ENCODE measurements around the gene FKBP14. TPM values are rescaled to one million over a fixed set of nuclear protein-coding genes. Genes with fewer than 3 reads are reported as not detected.

Gene FKBP14
- total and polyA plus RNA-seq, 2 donors from 2014 or later, result 3.2 to 15.4 TPM

- no peaks in the 10 kb centered on the region for H3K36me3 ChIP-seq (ENCODE audit: control insufficient read depth in 2 of 3, insufficient read depth in 3 of 3, low read length in 3 of 3)
- no peaks in the 10 kb centered on the region for H3K27me3 ChIP-seq (ENCODE audit: control insufficient read depth, insufficient read depth, low read length)
- FAIRE-seq (no peak), DNase-seq (no peak)
- TF ChIP-seq, protein P1, sequence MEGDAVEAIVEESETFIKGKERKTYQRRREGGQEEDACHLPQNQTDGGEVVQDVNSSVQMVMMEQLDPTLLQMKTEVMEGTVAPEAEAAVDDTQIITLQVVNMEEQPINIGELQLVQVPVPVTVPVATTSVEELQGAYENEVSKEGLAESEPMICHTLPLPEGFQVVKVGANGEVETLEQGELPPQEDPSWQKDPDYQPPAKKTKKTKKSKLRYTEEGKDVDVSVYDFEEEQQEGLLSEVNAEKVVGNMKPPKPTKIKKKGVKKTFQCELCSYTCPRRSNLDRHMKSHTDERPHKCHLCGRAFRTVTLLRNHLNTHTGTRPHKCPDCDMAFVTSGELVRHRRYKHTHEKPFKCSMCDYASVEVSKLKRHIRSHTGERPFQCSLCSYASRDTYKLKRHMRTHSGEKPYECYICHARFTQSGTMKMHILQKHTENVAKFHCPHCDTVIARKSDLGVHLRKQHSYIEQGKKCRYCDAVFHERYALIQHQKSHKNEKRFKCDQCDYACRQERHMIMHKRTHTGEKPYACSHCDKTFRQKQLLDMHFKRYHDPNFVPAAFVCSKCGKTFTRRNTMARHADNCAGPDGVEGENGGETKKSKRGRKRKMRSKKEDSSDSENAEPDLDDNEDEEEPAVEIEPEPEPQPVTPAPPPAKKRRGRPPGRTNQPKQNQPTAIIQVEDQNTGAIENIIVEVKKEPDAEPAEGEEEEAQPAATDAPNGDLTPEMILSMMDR (IDR thresholded peaks at IDR 0.05; ENCODE audit: borderline replicate concordance, extremely low read depth, insufficient read depth), result no peak
- intact Hi-C loops (cut with DNase I), result no loop called here
- H3K9ac ChIP-seq (ENCODE audit: low read length in 3 of 3), result no peak overlapping the region
- no peaks in the 10 kb centered on the region for H3K4me1 ChIP-seq (ENCODE audit: control insufficient read depth in 2 of 3, insufficient read depth in 2 of 3, low read depth in 1 of 3, low read length in 3 of 3)
- H3K27ac ChIP-seq (ENCODE audit: low read depth in 2 of 2, low read length in 2 of 2), result no peak overlapping the region
- no peak overlapping the region for H3K4me3 ChIP-seq (ENCODE audit: low read length in 3 of 3)
- H3K9me3 ChIP-seq (ENCODE audit: control insufficient read depth in 2 of 3, insufficient read depth in 1 of 3, low read length in 3 of 3), result no peaks in the 10 kb centered on the region
These were observed 50.2 kb downstream of the FKBP14 start for GRCh38 chr7:29976266-29976665.

DNA sequence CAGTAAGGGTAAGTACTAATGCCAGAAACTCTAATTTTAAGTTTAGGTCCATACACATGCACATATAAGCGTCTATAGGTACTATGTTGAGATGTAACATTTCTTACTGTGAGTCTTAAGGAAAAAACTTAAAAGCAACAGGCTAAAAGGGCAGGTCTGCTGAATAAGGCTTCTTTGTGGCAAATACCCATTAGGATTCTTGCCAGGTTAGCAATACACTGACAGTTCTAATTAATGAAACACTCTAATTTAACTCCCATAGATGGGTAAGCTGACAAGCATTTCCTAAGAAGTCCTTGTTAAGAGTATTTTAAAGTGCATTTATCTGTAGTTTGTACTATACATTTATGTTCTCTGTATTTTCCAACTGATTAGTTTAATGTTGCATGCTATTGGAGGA, 50.9 kb downstream of the FKBP14 start:
- TF ChIP-seq, protein P1 (IDR thresholded peaks at IDR 0.05; ENCODE audit: borderline replicate concordance, extremely low read depth, insufficient read depth), result no peak
- Histone ChIP-seq H3K27ac (ENCODE audit: low read depth in 2 of 2, low read length in 2 of 2) (no peak overlapping the region), H3K9me3 (ENCODE audit: control insufficient read depth in 2 of 3, insufficient read depth in 1 of 3, low read length in 3 of 3) (no peaks in the 10 kb centered on the region), H3K36me3 (ENCODE audit: control insufficient read depth in 2 of 3, insufficient read depth in 3 of 3, low read length in 3 of 3) (no peaks in the 10 kb centered on the region), H3K4me1 (ENCODE audit: control insufficient read depth in 2 of 3, insufficient read depth in 2 of 3, low read depth in 1 of 3, low read length in 3 of 3) (no peaks in the 10 kb centered on the region), H3K9ac (ENCODE audit: low read length in 3 of 3) (no peak overlapping the region), H3K27me3 (ENCODE audit: control insufficient read depth, insufficient read depth, low read length) (no peaks in the 10 kb centered on the region), H3K4me3 (ENCODE audit: low read length in 3 of 3) (no peak overlapping the region)
- no peak for DNase-seq
- intact Hi-C loops (cut with DNase I), result no loop called here
- no peak for FAIRE-seq

- FAIRE-seq (no peak), DNase-seq (no peak)
- Histone ChIP-seq H3K27ac (ENCODE audit: low read depth in 2 of 2, low read length in 2 of 2) (no peak overlapping the region), H3K9me3 (ENCODE audit: control insufficient read depth in 2 of 3, insufficient read depth in 1 of 3, low read length in 3 of 3) (no peaks in the 10 kb centered on the region), H3K36me3 (ENCODE audit: control insufficient read depth in 2 of 3, insufficient read depth in 3 of 3, low read length in 3 of 3) (no peaks in the 10 kb centered on the region), H3K4me1 (ENCODE audit: control insufficient read depth in 2 of 3, insufficient read depth in 2 of 3, low read depth in 1 of 3, low read length in 3 of 3) (no peaks in the 10 kb centered on the region), H3K9ac (ENCODE audit: low read length in 3 of 3) (no peak overlapping the region), H3K27me3 (ENCODE audit: control insufficient read depth, insufficient read depth, low read length) (no peaks in the 10 kb centered on the region), H3K4me3 (ENCODE audit: low read length in 3 of 3) (no peak overlapping the region)
- TF ChIP-seq, protein P1 (IDR thresholded peaks at IDR 0.05; ENCODE audit: borderline replicate concordance, extremely low read depth, insufficient read depth), result no peak
- intact Hi-C loops (cut with DNase I), result no loop called here
These were observed 52.2 kb downstream of the FKBP14 start for GRCh38 chr7:29974286-29974685.

DNA sequence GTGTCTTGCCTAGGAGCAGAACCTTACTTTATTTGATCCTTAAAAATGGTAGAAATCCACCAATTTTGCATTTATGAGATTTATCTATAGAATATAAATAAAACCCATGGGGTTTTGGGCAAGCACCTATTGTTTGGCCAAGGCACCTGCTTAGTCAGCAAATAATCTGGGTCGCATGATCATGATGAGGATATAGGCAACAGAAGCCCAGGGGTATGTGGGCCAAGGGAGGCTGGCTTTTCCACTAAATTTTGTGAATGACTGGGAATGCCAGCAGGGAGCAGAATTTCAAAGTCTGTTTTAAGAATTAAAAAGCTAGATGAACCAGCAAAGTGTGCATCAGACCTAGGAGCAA, 54.2 kb downstream of the FKBP14 start:
- H3K27me3 ChIP-seq (ENCODE audit: control insufficient read depth, insufficient read depth, low read length), result no peaks in the 10 kb centered on the region
- intact Hi-C loops (cut with DNase I), result no loop called here
- no peaks in the 10 kb centered on the region for H3K9me3 ChIP-seq (ENCODE audit: control insufficient read depth in 2 of 3, insufficient read depth in 1 of 3, low read length in 3 of 3)
- no peak for DNase-seq
- H3K4me1 ChIP-seq (ENCODE audit: control insufficient read depth in 2 of 3, insufficient read depth in 2 of 3, low read depth in 1 of 3, low read length in 3 of 3), result no peaks in the 10 kb centered on the region
- H3K9ac ChIP-seq (ENCODE audit: low read length in 3 of 3), result no peak overlapping the region
- TF ChIP-seq, protein P1 (IDR thresholded peaks at IDR 0.05; ENCODE audit: borderline replicate concordance, extremely low read depth, insufficient read depth), result no peak
- H3K27ac ChIP-seq (ENCODE audit: low read depth in 2 of 2, low read length in 2 of 2), result no peak overlapping the region
- H3K36me3 ChIP-seq (ENCODE audit: control insufficient read depth in 2 of 3, insufficient read depth in 3 of 3, low read length in 3 of 3), result peaks cover 0 to 2% (median 0%) of the 10 kb centered on the region in 3 donors
- FAIRE-seq, result no peak
- no peak overlapping the region for H3K4me3 ChIP-seq (ENCODE audit: low read length in 3 of 3)
